ENCODE data around the gene C2orf72.
"Not testable (repeated sequence)": the region's sequence is repeated elsewhere in the genome, so short reads cannot be mapped to it uniquely, and the experiment has no call there.

The C2orf72 gene

GRCh38 chr2:231047923-231048915 is 10.9 kb downstream of the C2orf72 start:
- no peak for DNase-seq

GRCh38 chr2:231049286-231050017 is 12.1 kb downstream of the C2orf72 start:
- DNase-seq: no peak

GRCh38 chr2:231050018-231050901 is 12.9 kb downstream of the C2orf72 start:
- DNase-seq: no peak

- DNase-seq: no peak
These were observed 13.8 kb downstream of the C2orf72 start for GRCh38 chr2:231051116-231051515.

GRCh38 chr2:231052494-231053451 is 15.4 kb downstream of the C2orf72 start:
- DNase-seq: peak; percentile 55 to 67 (median 60)

- no peak for DNase-seq
These were observed 16.5 kb downstream of the C2orf72 start for GRCh38 chr2:231053846-231054245.

GRCh38 chr2:231056453-231057416 is 19.4 kb downstream of the C2orf72 start, which contains the start of gene PSMD1:
Gene PSMD1, plus strand, starts transcription at chr2:231056867. Its CDS starts 159 bp downstream, at chr2:231057026.
- DNase-seq: peak; percentile 83 to 88 (median 86)

- DNase-seq: no peak
These were observed 20.3 kb downstream of the C2orf72 start for GRCh38 chr2:231057590-231057989.

GRCh38 chr2:231058761-231059550 is 21.6 kb downstream of the C2orf72 start:
- DNase-seq: no peak

- no peak for DNase-seq
These were observed 22.4 kb downstream of the C2orf72 start for GRCh38 chr2:231059756-231060155.

- no peak for DNase-seq
These were observed 25.5 kb downstream of the C2orf72 start for GRCh38 chr2:231062776-231063175.

GRCh38 chr2:231063347-231063746 is 26.0 kb downstream of the C2orf72 start:
- DNase-seq: no peak

- no peak for DNase-seq
These were observed 28.6 kb downstream of the C2orf72 start for GRCh38 chr2:231065966-231066365.

- DNase-seq: not testable (repeated sequence)
These were observed 30.2 kb downstream of the C2orf72 start for GRCh38 chr2:231067531-231067930.

- DNase-seq: no peak
These were observed 31.4 kb downstream of the C2orf72 start for GRCh38 chr2:231068525-231069222.

- DNase-seq: no peak
These were observed 32.2 kb downstream of the C2orf72 start for GRCh38 chr2:231069379-231070054.

GRCh38 chr2:231084565-231084964 is 47.2 kb downstream of the C2orf72 start:
- no peak for DNase-seq

- no peak for DNase-seq
These were observed 51.4 kb downstream of the C2orf72 start for GRCh38 chr2:231088754-231089153.

Data from activated CD4-positive, CD25-positive, alpha-beta regulatory T cell (primary cell).